Activated naive CD4-positive, alpha-beta T cell treated with anti-CD3 and anti-CD28 coated beads, Interleukin-2, amount 50 U/mL, for 24 hours (primary cell): Measurements from ENCODE around the gene COMTD1.
A peak's percentile ranks its signal among the peaks of the same experiment; 100 is the strongest.

Experiments used
- H3K27ac Mint-ChIP-seq: one replicate; pipeline ENCODE4 v1.8.0; 2021; ENCODE audit warnings: mild to moderate bottlenecking, mixed read lengths
- H3K27me3 Mint-ChIP-seq: one replicate; pipeline ENCODE4 v1.8.0; 2021; ENCODE audit warnings: mixed read lengths
- H3K36me3 Mint-ChIP-seq: one replicate; pipeline ENCODE4 v1.8.0; 2021; ENCODE audit warnings: mixed read lengths
- H3K4me1 Mint-ChIP-seq: one replicate; pipeline ENCODE4 v1.8.0; 2021; ENCODE audit warnings: mixed read lengths
- H3K4me3 Mint-ChIP-seq: one replicate; pipeline ENCODE4 v1.8.0; 2021; ENCODE audit warnings: mild to moderate bottlenecking, mixed read lengths
- H3K9me3 Mint-ChIP-seq: one replicate; pipeline ENCODE4 v1.8.0; 2021; ENCODE audit warnings: mixed read lengths

Gene COMTD1

DNA sequence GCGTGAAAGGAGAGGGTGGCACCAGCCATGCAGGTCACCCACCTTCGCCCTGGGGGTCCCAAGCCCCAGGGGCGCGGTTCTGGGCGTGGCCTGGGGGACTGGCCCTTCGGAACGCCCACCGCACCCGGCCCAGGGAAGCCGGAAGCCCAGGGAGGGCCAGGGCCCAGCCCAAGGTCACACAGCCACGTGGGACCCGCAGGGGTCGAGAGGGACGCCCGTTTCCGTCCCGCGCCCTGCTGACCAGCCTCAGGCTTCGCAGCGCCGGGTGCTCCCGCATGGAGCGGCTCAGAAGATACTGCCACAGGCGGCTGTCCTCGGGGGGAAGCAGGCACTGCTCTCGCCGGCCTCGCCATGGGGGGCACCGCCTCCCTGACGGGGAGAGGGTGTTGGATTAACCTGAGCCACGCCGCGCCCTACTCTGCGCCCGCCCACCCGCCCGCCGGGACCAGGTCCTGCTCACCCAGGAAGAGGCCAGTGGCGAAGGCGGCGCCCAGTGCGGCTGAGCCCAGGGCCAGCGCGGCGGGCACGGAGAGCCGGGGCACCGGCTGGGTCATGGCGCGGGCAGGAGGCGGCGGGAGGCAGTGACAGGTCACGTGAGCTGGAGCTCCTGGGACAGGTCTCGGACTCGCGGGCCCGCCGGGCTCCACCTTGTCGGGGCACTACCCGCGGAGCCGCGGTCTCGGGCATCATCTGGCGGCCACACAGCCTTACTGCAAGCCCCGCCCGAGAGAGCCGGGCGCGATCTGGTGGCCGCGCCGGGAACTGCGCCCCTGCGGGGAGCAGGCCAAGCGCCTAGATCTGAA, at the start of gene COMTD1:
Gene COMTD1 (minus strand): TSS at position 583 of the 803 bp plus-strand sequence. CDS start 29 bp downstream, at position 554.
- H3K27ac Mint-ChIP-seq: peak within 1 kb of the TSS; percentile 99
- no peaks in the 10 kb centered on the region for H3K27me3 Mint-ChIP-seq
- peaks cover 5% of the 10 kb centered on the region for H3K36me3 Mint-ChIP-seq
- H3K4me3 Mint-ChIP-seq: peak within 1 kb of the TSS; percentile 83
- peaks cover 26% of the 10 kb centered on the region for H3K4me1 Mint-ChIP-seq
- no peaks in the 10 kb centered on the region for H3K9me3 Mint-ChIP-seq

DNA sequence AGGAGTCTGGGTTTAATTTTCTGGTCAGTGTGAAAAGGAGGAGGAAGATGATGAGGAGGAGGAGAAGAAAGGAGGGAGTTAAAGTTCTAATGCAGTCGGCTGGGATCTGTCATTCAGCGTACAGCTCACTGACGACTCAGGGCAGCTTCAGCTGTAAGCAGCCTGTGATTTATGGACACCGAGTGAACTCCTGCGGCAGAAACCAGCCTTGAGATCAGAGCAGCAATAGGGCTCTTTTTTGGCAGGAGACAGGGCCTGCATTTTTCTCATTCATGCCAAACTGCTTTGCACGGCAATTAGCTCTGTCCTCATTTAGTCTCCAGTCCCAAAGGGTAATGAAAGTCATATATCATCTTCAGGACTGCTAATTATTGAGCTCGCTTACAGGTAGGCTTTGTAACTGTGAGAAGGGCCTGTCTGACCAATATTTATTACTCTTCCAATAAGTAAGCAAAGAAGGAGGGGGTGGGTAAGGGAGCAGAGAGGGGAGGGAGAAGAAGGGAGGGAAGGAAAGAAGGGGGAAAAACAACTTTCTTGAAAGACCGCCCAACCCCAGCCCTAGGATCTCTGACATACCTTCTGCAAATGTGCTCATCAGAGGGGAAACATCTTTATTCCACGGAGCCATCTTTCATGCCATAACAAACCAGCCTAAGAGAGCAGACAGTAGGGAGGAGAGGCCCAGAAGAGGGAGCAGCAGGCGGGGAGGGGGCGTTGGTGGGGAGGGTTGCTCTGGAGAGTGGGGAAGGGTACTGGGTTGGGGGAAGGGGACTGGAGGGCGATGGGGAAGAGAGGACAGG, 48.1 kb upstream of the COMTD1 start:
- Mint-ChIP-seq H3K4me1 (no peaks in the 10 kb centered on the region), H3K27me3 (peaks cover 4% of the 10 kb centered on the region), H3K4me3 (no peak overlapping the region), H3K36me3 (no peaks in the 10 kb centered on the region), H3K9me3 (no peaks in the 10 kb centered on the region), H3K27ac (no peak overlapping the region)

DNA sequence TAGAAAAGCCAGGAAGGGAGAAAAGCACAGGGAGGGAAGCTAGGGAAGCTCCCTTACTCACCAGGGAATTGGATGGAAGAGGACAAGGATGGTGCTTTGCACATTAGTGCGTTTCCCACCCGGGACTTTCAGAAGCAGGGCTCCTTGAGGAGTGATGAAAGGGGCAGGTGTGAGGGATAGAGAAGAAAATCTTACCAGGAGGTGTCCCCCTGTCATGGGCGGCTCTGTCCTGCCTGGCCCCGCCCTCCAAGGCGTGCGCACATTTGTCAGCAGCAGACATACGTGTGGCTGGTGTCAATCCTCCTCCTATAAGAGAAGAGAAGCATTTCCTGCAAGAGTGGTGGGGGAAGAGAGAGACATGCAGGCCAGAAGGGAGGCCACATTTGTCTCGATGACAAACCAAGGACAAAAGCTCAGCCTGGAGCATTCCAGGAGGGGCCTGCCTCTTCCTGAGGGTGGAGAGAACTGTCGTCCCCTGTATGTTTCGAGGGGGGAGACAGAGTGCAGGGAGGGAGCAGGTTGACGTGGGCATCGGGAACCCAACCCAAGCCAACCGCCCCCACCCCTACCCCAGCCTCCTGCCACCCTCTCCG, 47.4 kb upstream of the COMTD1 start:
- H3K4me3 Mint-ChIP-seq: no peak overlapping the region
- no peak overlapping the region for H3K27ac Mint-ChIP-seq
- peaks cover 4% of the 10 kb centered on the region for H3K27me3 Mint-ChIP-seq
- H3K36me3 Mint-ChIP-seq: no peaks in the 10 kb centered on the region
- no peaks in the 10 kb centered on the region for H3K4me1 Mint-ChIP-seq
- H3K9me3 Mint-ChIP-seq: no peaks in the 10 kb centered on the region

DNA sequence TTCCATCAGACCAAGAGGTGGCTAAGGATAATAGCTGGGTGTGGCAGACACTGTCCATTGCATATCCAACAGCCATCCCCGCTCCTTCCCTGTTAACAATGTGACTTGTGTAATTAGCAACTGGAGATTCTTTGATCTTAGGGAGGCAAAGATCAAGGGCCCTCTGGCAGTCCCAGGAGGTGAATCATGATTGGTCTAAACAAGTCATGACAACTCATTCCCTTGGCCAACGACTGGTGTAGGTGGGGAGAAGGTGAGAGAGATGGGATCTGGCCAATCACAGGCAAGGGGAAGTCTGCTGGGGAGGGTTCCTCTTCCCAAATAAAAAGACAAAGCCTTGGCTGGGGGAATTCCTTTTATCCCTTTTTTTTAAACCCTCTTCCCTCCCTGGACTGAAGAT, 46.2 kb upstream of the COMTD1 start:
- no peak overlapping the region for H3K4me3 Mint-ChIP-seq
- H3K9me3 Mint-ChIP-seq: no peaks in the 10 kb centered on the region
- no peak overlapping the region for H3K27ac Mint-ChIP-seq
- H3K4me1 Mint-ChIP-seq: no peaks in the 10 kb centered on the region
- H3K27me3 Mint-ChIP-seq: peaks cover 4% of the 10 kb centered on the region
- no peaks in the 10 kb centered on the region for H3K36me3 Mint-ChIP-seq

DNA sequence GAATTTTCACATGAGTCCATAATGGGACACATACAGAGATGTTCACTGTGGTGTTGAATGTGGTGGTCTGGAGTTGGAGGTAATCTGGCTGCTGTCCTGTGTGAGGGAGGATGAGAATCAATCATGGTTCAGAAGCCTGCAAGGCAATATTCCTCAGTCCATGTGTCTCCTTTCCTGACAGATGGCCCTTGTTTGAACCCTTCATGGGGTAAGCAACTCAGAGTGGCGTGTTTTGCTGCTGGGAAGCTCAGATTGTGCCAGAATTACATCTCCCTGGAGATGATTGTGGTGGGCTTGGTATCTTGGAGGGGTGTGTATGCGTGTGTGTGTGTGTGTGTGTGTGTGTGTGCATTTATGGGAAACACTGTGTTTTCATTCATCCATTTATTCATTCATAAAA, 44.5 kb upstream of the COMTD1 start:
- Mint-ChIP-seq H3K36me3 (no peaks in the 10 kb centered on the region), H3K9me3 (no peaks in the 10 kb centered on the region), H3K27me3 (peaks cover 3% of the 10 kb centered on the region), H3K27ac (no peak overlapping the region), H3K4me3 (no peak overlapping the region), H3K4me1 (no peaks in the 10 kb centered on the region)

DNA sequence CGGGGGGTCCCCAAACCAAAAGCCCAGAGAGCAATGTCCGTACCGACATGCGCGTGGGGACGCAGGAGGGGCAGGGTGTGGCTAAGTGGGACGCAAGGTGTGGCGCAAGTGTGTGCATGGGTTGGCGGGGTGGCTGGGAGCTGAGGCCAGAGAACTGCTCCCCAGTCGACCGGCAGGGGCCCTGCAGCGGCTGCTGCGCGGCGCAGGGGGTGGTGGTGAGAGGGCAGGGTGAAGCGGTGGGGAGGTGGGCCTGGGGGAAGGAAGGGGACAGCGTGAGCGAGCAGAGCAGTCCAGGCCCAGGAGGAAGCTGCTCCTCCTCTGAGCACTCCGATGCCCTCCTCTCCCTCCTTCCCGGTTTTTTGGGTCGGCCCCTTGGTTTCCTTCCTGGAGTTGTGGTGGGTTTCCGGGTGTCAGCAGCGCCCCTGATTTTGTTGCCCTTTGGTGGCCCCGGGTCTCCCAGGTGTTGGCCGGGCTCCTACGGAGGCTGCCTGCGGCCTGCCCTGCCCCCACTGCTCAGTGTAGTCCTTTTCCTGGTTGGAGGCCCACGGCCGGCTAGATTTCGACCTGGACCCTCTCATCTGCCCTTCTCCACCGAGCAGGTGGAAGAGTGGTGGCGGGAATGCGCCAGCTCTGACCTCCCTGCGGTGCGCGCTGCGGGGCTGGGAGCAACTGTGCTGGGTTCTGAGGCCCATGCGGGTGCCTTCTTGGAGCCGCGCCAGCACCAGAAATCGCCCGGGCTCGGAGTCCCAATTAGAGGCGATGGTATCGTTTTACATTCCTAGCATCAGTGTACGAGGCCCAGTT, 40.5 kb upstream of the COMTD1 start:
- Mint-ChIP-seq H3K27ac (no peak overlapping the region), H3K4me3 (no peak overlapping the region), H3K9me3 (no peaks in the 10 kb centered on the region), H3K4me1 (no peaks in the 10 kb centered on the region), H3K27me3 (no peaks in the 10 kb centered on the region), H3K36me3 (no peaks in the 10 kb centered on the region)

DNA sequence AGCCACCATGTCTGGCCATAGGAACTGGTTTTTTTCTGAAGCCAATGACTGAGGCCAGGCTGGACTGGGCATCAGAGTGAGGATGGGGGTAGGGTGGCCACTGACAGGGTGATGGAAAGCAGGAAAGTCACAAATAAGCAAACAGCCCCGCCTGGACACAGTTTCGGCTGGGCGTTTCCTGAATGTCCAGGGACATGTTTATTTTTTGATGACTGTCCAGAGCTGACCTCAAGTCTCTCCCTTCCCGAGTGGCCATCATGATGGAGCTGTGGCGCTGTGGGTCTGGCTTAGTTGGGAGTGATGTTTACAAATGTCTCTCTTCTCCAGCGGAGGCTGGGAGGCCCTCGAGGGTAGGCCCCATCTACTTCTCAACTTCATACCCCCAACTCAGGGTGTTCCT, 37.1 kb upstream of the COMTD1 start:
- Mint-ChIP-seq H3K36me3 (no peaks in the 10 kb centered on the region), H3K9me3 (no peaks in the 10 kb centered on the region), H3K4me1 (no peaks in the 10 kb centered on the region), H3K4me3 (no peak overlapping the region), H3K27me3 (no peaks in the 10 kb centered on the region), H3K27ac (no peak overlapping the region)

DNA sequence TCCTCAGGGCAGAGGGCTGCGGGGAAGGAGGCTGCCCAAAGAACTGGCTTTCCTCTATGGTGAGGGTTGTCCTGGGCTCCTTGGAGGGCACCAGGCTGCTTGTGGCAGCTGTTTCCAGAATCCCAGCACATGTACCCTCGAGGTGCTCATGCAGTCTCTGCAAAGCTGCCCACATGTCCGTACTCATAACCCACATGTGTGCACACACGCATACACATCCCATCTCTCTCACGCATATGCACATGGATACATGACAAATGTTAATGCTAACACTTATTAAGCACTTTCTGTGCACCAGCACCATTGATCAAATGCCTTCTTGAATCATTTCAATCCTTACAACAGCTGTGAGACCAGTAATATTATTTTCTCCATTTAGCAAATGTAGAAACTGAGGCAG, 36.3 kb upstream of the COMTD1 start:
- H3K27me3 Mint-ChIP-seq: no peaks in the 10 kb centered on the region
- H3K36me3 Mint-ChIP-seq: no peaks in the 10 kb centered on the region
- H3K4me3 Mint-ChIP-seq: no peak overlapping the region
- H3K9me3 Mint-ChIP-seq: no peaks in the 10 kb centered on the region
- no peaks in the 10 kb centered on the region for H3K4me1 Mint-ChIP-seq
- no peak overlapping the region for H3K27ac Mint-ChIP-seq

DNA sequence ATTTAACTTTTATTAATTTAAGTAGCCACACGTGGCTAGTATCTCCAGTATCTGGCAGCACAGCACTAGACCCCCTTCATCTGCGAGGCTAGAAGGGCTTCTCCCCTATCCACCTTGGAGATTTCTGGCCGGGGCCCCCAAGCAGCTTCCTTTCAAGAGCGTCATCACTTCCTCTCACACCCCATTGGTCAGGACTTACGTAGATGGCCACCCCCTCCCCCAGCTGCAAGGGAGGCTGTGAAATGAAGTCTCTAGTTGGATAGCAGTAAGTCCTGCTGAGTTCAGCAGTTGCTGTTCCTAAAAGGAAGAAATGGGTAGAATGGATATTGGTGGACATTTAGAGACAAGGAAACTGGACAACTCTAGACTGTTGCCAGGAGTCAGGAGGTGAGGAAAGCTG, 33.8 kb upstream of the COMTD1 start:
- Mint-ChIP-seq H3K36me3 (no peaks in the 10 kb centered on the region), H3K27me3 (no peaks in the 10 kb centered on the region), H3K4me1 (no peaks in the 10 kb centered on the region), H3K4me3 (no peak overlapping the region), H3K27ac (no peak overlapping the region), H3K9me3 (no peaks in the 10 kb centered on the region)

DNA sequence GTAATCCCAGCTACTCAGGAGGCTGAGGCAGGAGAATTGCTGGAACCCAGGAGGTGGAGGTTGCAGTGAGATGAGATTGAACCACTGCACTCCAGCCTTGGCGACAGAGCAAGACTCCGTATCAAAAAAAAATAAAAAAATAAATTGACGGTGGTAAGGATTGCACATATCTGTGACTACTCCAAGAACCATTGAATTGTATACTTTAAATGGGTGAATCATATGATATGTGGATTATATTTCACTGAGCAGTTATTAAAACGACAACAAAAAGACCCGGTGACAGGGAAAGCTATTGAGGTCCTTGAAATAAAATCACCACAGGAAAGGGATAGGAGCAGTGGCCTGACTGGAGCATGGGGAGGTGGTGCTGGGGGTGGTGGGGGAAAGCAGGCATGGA, 31.2 kb upstream of the COMTD1 start:
- no peaks in the 10 kb centered on the region for H3K4me1 Mint-ChIP-seq
- no peaks in the 10 kb centered on the region for H3K9me3 Mint-ChIP-seq
- no peaks in the 10 kb centered on the region for H3K27me3 Mint-ChIP-seq
- no peak overlapping the region for H3K27ac Mint-ChIP-seq
- H3K4me3 Mint-ChIP-seq: no peak overlapping the region
- no peaks in the 10 kb centered on the region for H3K36me3 Mint-ChIP-seq

DNA sequence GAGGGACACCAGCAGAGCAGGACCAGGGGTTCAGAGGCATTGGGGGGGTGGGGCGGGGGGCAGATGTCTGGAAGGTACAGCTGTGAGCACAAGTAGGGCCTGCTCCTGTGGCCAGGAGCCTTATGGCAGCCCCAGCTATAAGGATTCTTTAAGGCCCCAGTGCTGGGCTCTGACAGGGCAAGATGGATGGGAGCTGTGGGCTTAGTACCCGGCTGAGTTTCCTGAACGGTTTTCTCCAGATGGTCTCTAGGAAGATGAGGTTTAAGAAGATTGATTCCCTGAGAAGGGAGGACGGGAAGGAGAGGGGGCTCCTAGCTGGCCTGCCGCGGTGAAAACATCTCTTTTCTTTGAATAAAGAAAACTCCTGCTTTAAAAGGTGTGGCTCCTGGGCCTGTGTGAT, 30.1 kb upstream of the COMTD1 start:
- H3K36me3 Mint-ChIP-seq: no peaks in the 10 kb centered on the region
- no peak overlapping the region for H3K27ac Mint-ChIP-seq
- H3K4me1 Mint-ChIP-seq: no peaks in the 10 kb centered on the region

DNA sequence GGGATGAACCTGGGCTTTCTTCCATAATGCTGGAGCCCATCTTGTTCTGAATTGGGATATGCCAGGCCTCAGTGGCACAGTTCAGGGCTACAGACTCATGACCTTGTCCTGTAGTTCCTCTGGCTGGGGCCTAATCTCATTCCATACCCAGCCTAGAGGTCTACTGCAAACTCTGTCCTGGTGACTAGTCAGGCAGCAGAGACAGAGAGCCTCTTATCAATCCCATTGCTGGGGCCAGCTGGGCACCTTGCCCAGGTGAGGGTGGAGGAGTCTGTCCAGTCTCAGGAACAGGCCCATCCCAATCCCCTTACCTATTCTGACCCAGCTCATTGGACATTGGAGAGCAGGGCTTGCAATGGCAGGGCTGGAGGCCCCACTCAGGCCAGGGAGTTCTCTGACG, 28.0 kb upstream of the COMTD1 start:
- H3K4me3 Mint-ChIP-seq: no peak overlapping the region
- H3K4me1 Mint-ChIP-seq: no peaks in the 10 kb centered on the region
- no peak overlapping the region for H3K27ac Mint-ChIP-seq
- H3K9me3 Mint-ChIP-seq: no peaks in the 10 kb centered on the region
- no peaks in the 10 kb centered on the region for H3K27me3 Mint-ChIP-seq
- H3K36me3 Mint-ChIP-seq: peaks cover 2% of the 10 kb centered on the region

More for the DNA sequence above, 30.1 kb upstream of the COMTD1 start:
- no peaks in the 10 kb centered on the region for H3K27me3 Mint-ChIP-seq
- no peak overlapping the region for H3K4me3 Mint-ChIP-seq
- H3K9me3 Mint-ChIP-seq: no peaks in the 10 kb centered on the region

DNA sequence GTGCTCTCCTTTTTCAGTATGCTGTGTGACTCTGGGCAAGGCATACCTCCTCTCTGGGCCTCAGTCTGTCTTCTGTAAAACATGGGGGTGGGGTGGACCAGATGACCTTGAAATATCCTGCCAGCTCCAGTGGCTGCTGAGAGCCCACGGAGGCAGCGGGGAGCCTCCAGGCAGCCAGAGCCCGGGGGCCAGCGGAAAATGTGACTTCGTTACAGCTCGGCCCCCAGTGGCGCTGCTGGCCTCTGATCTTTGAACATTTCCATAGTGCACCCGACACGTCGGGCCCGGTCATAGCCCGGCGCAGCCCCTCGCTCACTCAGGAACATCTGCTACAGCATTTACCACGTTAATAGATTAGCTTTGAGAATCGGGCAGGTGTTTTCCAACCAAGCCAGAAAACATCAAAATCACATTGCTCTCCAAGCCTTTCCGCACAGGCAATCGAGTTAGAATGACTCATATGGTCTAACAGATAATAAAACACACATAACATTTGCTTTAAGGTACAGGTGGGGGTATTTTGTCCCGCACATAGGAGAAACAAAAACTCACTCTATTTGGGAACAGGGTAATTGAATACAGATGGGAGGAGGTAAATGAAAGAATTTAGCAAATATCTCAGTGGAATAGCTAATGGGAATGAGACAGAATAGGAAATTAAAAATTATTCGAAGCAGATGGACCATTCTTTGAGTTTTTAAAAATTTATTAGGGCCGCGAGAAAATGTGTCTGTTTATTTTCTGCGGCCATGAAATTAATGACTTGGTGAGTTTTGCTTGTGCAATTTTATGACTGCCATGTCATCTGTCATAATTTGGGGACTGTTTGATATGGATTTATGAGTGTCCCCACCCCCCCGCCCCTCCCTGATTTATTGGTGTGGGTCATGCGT, 26.3 kb upstream of the COMTD1 start:
- Mint-ChIP-seq H3K4me3 (no peak overlapping the region), H3K27me3 (no peaks in the 10 kb centered on the region), H3K4me1 (no peaks in the 10 kb centered on the region), H3K27ac (no peak overlapping the region), H3K36me3 (peaks cover 2% of the 10 kb centered on the region), H3K9me3 (no peaks in the 10 kb centered on the region)

DNA sequence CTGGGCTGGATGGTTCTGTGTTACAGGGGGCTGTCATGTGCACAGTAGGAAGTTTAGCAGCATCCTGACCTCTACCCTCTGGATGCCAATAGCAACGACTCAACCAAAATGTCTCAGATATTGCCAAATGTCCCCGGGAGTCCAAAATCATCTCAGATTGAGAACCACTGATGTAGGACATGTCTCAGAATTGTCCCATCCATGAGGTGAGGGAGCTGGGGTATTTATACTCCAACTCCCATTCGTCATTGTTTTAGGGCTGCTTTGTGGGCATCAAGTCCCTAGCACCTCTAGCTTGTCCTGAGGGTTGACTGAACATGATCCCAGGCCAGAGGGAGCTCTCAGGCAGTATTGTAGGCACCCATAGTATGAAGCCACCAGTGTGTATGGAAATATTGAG, 25.2 kb upstream of the COMTD1 start:
- H3K27ac Mint-ChIP-seq: no peak overlapping the region
- H3K27me3 Mint-ChIP-seq: no peaks in the 10 kb centered on the region
- no peaks in the 10 kb centered on the region for H3K4me1 Mint-ChIP-seq
- H3K4me3 Mint-ChIP-seq: no peak overlapping the region
- H3K36me3 Mint-ChIP-seq: peaks cover 2% of the 10 kb centered on the region
- no peaks in the 10 kb centered on the region for H3K9me3 Mint-ChIP-seq

DNA sequence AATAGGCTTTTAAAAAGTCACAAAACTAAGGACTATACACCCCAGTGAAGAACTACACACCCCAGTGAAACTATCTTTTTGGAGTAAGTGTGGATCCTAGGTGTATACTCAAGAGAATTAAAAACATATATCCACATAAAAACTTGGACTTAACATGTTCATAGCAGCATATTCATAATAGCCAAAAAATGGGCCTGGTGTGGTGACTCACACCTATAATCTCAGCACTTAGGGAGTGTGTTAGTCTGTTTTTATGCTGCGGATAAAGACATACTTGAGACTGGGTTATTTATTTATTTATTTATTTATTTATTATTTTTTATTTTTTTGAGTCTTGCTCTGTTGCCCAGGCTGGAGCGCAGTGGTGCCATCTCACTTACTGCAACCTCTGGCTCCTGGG, 19.0 kb upstream of the COMTD1 start:
- Mint-ChIP-seq H3K27ac (no peak overlapping the region), H3K9me3 (peaks cover 11% of the 10 kb centered on the region), H3K4me3 (no peak overlapping the region), H3K36me3 (peaks cover 7% of the 10 kb centered on the region), H3K4me1 (no peaks in the 10 kb centered on the region), H3K27me3 (no peaks in the 10 kb centered on the region)
